Measurements from ENCODE around the gene TCFL5.

- no peak for TF ChIP-seq CTCF (IDR thresholded peaks at IDR 0.05)
- no peak for TF ChIP-seq EP300 (IDR thresholded peaks at IDR 0.05)
- no peak for TF ChIP-seq POLR2A (IDR thresholded peaks at IDR 0.05)
Measured at GRCh38 chr20:62905536-62906117, 44.0 kb upstream of the TCFL5 start.
